ENCODE results near the gene DAND5. TPM values are rescaled to one million over a fixed set of nuclear protein-coding genes. Genes with fewer than 3 reads are reported as not detected.

DAND5 gene
- total RNA-seq, 2 donors from 2014 or later = not detected

DNA sequence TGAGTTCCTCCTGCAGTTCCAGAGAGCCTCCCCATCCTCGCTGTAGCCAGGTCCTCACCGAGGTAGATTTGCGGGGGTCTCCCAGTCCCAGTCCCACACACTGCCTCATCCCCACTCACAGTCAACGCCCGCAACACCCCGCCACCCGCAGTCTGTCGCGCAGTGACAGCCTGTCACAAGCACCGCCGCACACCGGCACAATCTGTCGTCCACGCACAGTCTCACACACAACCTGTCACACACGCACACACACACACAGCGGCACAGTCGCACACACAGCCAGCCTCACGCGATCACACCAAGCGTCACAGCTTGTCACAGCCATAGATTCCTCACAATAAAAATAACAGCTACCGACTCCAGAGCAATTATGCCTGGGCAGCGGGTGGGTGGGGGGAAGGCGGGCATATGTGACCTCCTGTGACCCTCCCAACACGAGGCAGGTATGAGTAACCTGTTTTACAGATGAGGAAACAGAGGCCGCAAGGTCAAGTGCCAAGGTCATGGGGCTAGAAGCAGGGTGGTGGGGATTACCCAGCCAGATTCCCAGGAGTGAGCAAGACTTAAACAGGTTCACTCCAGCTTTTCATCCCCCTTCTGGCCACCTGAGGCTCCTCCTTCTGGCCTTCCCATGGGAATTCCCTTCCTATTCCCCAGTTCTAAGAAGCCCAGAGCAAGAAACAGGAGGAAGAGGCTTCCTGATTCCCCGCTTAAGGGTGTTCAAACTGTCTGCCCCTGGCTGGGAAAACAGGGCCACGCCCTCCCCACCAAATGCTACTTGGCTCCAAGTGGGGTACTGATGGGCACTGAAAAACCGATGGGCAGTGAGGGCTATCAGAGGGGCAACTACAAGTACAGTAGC is 39.8 kb downstream of the DAND5 start:
- DNase-seq (ENCODE audit: low spot score) (no peak), ATAC-seq (no peak)
- Mint-ChIP-seq H3K27ac (no peak overlapping the region), H3K4me1 (ENCODE audit: low read depth in 2 of 2) (peaks cover 9 to 16% of the 10 kb centered on the region in 2 donors), H3K27me3 (peaks cover 16 to 32% of the 10 kb centered on the region in 2 donors), H3K36me3 (no peaks in the 10 kb centered on the region), H3K4me3 (no peak overlapping the region), H3K9me3 (no peaks in the 10 kb centered on the region)

DNA sequence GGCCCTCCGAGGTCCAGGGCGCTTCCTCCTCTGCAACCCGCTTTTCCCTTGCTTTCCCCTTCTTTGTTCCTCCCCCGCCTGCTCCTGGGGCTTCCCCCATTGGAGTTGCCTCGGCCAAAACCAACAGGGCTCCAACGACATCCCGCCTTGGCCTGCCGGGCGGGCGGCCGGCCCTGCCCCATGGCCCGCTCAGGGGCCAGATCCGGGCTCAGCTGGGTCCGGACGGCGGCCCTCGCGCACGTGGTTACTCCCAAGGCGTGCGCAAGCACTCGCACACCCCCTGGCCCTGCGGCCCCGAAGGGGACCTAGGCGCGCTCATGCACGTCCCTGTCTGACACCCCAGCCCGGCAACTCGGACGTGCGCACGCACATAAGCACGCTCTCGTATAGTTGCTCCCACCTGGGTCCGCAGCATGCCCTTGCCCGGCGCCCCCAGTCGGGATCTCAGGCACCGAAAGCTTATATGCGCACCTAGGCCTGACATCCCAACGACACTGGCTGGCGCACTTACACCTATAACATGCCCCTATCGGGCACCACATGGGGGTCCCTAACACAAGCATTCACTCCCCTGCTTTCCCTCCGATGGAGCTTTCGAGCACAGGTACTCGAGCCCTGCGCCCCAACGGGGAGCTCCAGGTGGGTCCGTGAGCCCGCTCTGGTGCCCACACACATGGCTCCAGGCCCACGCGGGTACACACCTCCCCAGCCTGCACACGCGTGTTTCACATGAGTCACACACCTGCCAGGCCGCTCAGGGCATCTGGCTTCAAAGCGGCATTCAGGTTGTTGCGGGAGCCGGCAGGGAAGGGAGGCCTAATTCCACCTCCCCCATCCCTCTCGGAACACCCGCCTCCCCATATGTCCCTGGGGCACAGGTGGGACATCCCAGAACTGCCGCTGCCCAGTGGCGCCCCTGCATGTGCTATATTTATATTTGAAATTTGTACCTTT is 40.9 kb downstream of the DAND5 start:
- no peaks in the 10 kb centered on the region for H3K9me3 Mint-ChIP-seq
- no peak overlapping the region for H3K4me3 Mint-ChIP-seq
- DNase-seq (ENCODE audit: low spot score) = no peak
- no peak for ATAC-seq
- no peaks in the 10 kb centered on the region for H3K36me3 Mint-ChIP-seq
- no peak overlapping the region for H3K27ac Mint-ChIP-seq
- peaks cover 15 to 22% of the 10 kb centered on the region in 2 donors for H3K4me1 Mint-ChIP-seq (ENCODE audit: low read depth in 2 of 2)
- H3K27me3 Mint-ChIP-seq = peaks cover 28 to 37% of the 10 kb centered on the region in 2 donors

DNA sequence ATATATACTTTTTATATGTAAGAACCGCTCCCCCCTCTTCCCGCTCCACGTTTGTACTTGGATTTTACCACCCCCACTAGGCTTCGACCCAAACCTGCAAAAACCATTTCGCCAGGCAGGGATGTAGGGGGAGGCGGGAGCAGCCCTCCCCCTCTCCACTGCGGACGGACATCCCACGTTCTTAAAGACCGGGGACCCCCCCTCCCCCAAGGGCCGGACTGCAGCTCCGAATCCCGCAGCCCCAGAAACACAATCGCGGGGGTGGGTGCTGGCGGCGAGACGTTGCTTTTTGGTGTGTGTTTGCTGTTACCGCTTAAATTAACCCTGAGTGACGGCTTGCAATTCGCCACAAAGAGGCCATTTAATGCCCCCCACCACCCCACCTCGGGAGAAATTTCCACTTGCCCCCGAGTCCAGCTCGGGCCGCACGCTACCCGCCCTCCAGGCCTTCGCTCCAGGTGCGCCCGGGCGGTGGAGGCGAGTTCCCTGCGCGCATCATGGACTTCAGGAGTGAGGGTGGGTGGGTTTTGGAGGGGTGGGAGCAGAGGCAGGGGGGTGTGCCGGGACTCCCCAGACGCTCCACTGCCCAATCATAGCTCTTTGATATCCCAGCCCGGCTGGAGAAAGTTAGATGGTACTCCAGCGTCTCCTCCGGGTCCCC is 41.7 kb downstream of the DAND5 start:
- ATAC-seq (no peak), DNase-seq (ENCODE audit: low spot score) (no peak)
- H3K4me3 Mint-ChIP-seq = no peak overlapping the region
- H3K4me1 Mint-ChIP-seq (ENCODE audit: low read depth in 2 of 2) = peaks cover 15 to 24% of the 10 kb centered on the region in 2 donors
- no peaks in the 10 kb centered on the region for H3K9me3 Mint-ChIP-seq
- peaks cover 32 to 39% of the 10 kb centered on the region in 2 donors for H3K27me3 Mint-ChIP-seq
- no peaks in the 10 kb centered on the region for H3K36me3 Mint-ChIP-seq
- H3K27ac Mint-ChIP-seq = no peak overlapping the region

DNA sequence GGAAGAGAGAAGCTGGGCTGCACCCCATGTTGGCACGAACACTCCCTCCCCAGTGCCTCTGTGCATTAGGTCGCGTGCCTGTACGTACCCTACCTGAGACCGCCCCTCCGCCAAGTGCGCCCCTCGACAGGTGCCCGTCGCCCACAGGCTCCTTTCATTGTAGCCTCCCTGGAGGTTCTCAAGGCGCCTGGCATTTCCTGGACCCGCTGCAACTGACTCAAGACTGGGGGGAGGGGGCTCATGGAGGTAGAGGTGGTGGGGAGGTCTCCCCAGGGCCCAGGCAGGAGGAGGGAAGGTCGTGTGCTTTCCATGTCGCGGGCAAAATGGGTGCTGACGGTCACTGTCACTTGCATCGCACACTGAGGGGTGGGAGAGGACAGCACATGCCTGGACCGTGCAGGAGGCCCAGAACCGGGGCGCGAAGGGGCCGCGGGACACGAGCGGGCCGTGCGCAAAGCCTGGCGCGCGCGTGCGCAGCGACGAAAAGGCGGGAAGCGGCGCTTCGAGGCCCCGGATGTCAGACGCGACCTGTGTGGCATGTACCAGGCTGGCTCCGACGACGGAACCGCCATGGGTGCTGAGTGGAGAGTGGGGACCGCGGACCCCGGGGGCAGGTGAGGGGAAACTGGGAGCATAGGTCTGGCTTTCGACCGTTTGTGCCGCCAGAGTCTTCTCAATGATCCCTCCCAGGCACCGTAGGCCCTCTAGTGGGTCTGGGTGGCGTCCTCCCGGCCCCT is 42.4 kb downstream of the DAND5 start:
- DNase-seq (ENCODE audit: low spot score) (no peak), ATAC-seq (no peak)
- Mint-ChIP-seq H3K27me3 (peaks cover 37 to 43% of the 10 kb centered on the region in 2 donors), H3K9me3 (no peaks in the 10 kb centered on the region), H3K4me3 (no peak overlapping the region), H3K36me3 (no peaks in the 10 kb centered on the region), H3K27ac (no peak overlapping the region), H3K4me1 (ENCODE audit: low read depth in 2 of 2) (peaks cover 15 to 24% of the 10 kb centered on the region in 2 donors)

GRCh38 chr19:13012390-13012689 is 43.0 kb downstream of the DAND5 start:
- Mint-ChIP-seq H3K27ac (no peak overlapping the region), H3K27me3 (peaks cover 42 to 48% of the 10 kb centered on the region in 2 donors), H3K9me3 (no peaks in the 10 kb centered on the region), H3K4me1 (ENCODE audit: low read depth in 2 of 2) (peaks cover 15 to 24% of the 10 kb centered on the region in 2 donors), H3K4me3 (peak overlapping the region; percentile 68), H3K36me3 (no peaks in the 10 kb centered on the region)
- ATAC-seq (no peak), DNase-seq (ENCODE audit: low spot score) (no peak)

DNA sequence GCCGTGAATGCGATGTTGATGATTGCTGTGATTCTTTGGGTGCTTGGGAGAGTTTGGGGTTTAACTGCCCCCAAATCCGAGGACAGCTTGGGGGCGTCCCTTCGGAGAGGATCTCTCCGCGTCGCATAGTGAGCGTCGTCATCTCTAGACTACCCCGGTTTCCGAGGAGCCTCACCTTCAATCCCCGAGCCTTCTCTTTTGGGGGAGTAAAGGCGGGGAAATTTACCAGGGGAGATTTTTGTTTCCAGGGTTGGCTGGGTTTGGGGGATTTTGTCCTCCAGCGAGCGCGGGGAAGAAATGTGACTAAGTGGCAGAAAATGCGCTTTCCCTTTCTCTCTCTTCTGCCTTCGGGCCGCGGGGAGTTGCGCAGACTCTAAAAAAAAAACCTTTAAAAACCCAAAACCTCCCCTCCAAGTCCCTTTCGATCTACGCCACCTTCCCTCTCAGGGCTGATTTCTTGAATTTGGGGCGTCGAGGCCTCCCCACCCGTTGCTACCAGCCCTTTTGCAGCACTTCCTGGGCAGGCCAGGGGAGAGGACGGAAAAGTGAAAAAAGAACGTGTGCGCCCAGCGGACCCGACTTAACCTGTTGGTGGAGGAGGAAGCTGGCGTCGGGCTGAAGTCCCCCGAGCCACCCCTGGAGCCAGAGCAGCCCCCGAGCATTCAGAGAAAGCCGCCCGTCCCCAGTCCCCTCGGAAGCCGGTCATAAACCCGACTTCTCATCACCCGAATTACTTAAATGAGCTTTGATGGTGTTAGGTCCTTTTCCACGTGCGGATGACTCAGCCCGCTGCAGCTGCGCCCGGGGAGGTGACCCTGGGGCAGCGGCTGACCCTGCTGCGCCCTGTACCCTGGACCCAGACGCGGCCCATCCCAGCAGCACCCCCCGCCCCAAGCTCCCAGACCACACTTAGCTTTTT is 43.6 kb downstream of the DAND5 start:
- H3K9me3 Mint-ChIP-seq = no peaks in the 10 kb centered on the region
- peak overlapping the region; percentile 11 to 73 for H3K27ac Mint-ChIP-seq
- peaks cover 15 to 24% of the 10 kb centered on the region in 2 donors for H3K4me1 Mint-ChIP-seq (ENCODE audit: low read depth in 2 of 2)
- H3K4me3 Mint-ChIP-seq = peak overlapping the region; percentile 68
- peaks cover 48 to 51% of the 10 kb centered on the region in 2 donors for H3K27me3 Mint-ChIP-seq
- no peaks in the 10 kb centered on the region for H3K36me3 Mint-ChIP-seq
- peak; percentile 78 for DNase-seq (ENCODE audit: low spot score)
- ATAC-seq = peak; percentile 52 to 82

DNA sequence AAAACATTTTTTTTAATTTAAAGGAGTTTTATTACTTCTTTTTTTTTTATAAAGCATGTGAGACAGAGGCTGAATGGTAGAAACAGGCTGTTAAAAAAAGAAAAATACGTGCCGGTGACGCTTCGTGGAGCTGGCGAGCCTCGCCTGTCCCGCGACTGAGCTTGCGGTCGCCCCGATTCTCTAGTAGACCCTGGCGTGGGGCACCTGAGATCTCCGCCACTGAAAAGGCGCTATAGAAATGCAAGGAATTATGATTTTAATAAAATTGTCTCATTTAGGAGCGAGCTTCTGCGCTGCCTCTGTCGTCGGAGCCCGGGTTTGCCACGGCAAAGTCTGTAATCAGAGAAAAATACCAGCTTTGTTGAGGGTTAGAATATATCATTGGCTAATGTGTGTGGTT is 44.3 kb downstream of the DAND5 start:
- H3K27ac Mint-ChIP-seq = peak overlapping the region in 1 of 2 donors; percentile 73
- peaks cover 15 to 24% of the 10 kb centered on the region in 2 donors for H3K4me1 Mint-ChIP-seq (ENCODE audit: low read depth in 2 of 2)
- no peaks in the 10 kb centered on the region for H3K9me3 Mint-ChIP-seq
- H3K36me3 Mint-ChIP-seq = no peaks in the 10 kb centered on the region
- peak overlapping the region; percentile 68 for H3K4me3 Mint-ChIP-seq
- DNase-seq (ENCODE audit: low spot score) = no peak
- H3K27me3 Mint-ChIP-seq = peaks cover 48% of the 10 kb centered on the region in 2 donors
- ATAC-seq = no peak

DNA sequence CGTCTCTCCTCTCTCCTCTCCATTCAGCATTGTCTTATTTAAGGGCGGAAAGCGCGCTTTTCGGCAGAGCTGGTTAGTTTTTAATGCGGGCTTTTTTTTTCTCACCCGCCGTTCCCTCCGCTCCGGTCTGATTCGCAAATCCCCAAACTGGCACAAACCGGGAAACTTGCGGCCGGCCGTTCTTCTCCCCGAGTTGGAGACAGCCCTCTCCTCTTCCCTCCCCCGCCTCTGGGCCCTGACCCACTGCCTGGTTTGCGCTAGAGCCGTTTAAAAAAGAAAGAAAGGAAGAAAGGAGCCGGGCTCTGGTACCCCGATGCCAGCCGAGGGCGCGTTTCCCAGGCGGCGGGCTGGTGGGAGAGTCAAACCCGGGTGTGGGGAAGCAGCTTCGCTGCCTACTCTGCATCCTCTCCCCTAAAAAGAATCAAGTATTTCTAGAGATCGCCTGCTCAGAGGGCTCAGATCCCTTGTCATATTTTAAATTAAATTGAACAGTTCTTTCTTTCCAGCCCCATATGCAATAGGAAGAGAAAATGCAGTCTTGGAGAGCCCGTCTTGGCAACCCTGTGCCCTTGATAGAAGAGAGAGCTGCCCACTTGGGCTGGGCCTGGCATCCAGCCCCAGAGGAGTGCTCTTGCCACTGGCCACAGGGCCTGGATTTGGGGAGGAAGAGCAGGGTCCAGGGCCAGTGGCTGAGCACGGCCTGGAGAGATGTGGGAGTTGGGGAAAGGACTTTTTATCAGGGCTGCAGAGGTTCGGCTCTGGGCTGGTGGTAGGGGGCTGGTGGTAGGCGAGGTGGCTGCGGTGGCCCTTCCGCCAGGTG is 44.9 kb downstream of the DAND5 start:
- ATAC-seq (no peak), DNase-seq (ENCODE audit: low spot score) (no peak)
- Mint-ChIP-seq H3K9me3 (no peaks in the 10 kb centered on the region), H3K36me3 (no peaks in the 10 kb centered on the region), H3K4me3 (peak overlapping the region; percentile 68), H3K27ac (peak overlapping the region; percentile 44 to 73), H3K4me1 (ENCODE audit: low read depth in 2 of 2) (peaks cover 15 to 24% of the 10 kb centered on the region in 2 donors), H3K27me3 (peaks cover 41 to 46% of the 10 kb centered on the region in 2 donors)

DNA sequence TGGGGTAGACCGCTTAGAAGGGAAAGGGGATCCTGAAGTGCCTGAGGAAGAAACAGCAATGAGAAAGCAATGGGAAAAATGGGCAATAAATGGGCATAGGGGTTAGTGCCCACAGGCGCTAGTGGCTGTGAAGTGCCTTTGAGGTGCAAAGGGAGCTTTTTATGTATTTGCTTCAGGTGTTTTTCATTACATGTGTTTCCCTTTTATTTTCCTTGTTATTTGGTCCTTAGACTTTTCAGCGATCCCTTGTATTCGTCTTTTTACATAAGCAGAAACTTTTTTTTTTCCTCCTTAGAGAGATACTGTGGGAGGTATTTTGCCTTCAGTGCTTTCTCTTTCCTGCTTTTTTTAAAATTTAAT is 45.5 kb downstream of the DAND5 start:
- Mint-ChIP-seq H3K9me3 (no peaks in the 10 kb centered on the region), H3K4me1 (ENCODE audit: low read depth in 2 of 2) (peaks cover 15 to 24% of the 10 kb centered on the region in 2 donors), H3K36me3 (no peaks in the 10 kb centered on the region), H3K27me3 (peaks cover 47 to 50% of the 10 kb centered on the region in 2 donors), H3K4me3 (no peak overlapping the region), H3K27ac (peak overlapping the region; percentile 44 to 64)
- DNase-seq (ENCODE audit: low spot score) (no peak), ATAC-seq (no peak)

DNA sequence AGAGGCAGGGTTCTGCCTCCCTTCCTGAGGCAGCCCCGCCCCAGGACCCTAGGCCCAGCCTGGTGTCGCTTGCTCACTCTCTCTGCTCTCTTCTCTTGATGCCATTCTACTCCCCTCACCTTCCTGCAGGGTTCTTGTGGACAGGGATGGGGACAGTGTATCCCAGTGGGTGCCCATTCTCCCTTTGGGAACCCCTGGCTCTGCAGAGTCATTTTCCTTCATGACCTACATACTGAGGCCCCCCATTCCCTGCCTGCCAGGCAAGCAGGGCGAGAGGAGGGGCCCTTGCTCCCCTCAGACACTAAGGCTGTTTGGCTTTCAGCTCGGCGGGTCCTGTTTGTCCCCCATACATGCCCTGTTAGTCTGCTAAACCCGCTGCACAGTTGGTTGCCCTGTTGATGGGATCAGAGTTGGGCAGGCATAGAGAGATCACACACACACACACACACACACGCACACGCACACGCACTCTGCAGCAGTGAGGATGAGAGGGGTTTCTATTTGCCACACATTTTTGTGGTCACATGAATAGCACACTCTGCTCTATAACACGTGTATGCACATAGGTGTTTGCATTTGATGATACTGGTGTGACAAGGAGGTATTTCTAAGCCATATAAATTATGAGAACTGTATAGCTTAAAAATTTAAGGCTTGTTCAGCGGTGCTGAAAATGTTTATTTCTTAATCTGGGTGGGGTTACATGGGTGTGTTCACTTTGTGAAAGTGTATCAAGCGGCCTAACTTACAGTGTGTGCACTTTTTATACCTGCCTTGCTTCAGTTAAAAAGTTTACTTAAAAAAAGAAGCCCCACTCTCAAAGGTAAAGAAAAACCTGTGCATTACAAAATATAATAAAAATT is 46.2 kb downstream of the DAND5 start:
- Mint-ChIP-seq H3K27me3 (peaks cover 50 to 51% of the 10 kb centered on the region in 2 donors), H3K4me3 (no peak overlapping the region), H3K9me3 (no peaks in the 10 kb centered on the region), H3K27ac (no peak overlapping the region), H3K4me1 (ENCODE audit: low read depth in 2 of 2) (peaks cover 15 to 24% of the 10 kb centered on the region in 2 donors), H3K36me3 (no peaks in the 10 kb centered on the region)
- DNase-seq (ENCODE audit: low spot score) (no peak), ATAC-seq (no peak)

DNA sequence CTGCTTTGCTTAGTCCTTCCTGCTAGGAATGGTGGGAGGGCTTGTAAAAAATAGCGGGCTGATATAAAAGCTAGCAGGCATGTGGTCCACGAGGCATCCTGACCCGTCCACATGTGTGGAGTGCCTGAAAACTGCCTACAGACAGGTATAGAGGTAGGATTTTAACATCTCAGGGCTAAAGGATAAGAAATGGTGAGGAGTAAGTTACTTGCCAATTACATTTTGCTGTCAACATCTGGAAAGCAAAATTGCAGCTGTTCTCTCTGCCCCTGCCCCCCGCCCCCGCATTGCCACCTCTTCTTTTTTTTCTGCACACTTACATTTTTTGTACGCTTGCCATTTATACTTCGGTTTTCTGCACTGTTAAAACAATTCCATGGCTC is 46.9 kb downstream of the DAND5 start:
- Mint-ChIP-seq H3K4me1 (ENCODE audit: low read depth in 2 of 2) (peaks cover 15 to 24% of the 10 kb centered on the region in 2 donors), H3K4me3 (no peak overlapping the region), H3K27me3 (peaks cover 50 to 55% of the 10 kb centered on the region in 2 donors), H3K36me3 (no peaks in the 10 kb centered on the region), H3K9me3 (no peaks in the 10 kb centered on the region), H3K27ac (no peak overlapping the region)
- DNase-seq (ENCODE audit: low spot score) = no peak
- ATAC-seq = no peak
